Activated T-helper 2 cell treated with anti-CD3 and anti-CD28 coated beads, Interferon-gamma antibody, Interleukin-2, Interleukin-4, amounts not matched to agents 10 μg/mL and 5 μg/mL and 100 μg/mL, durations not matched to agents 14 hours and 24 hours and 36 hours (primary cell): Measurements from ENCODE around the gene STK26. TPM values are rescaled to one million over a fixed set of nuclear protein-coding genes. Genes with fewer than 3 reads are reported as not detected.

ENCODE experiments used
- DNase-seq: peaks from one replicate; pipeline ENCODE4 v3.0.0; 2021; ENCODE audit warnings: low spot score
- H3K27ac Mint-ChIP-seq: one replicate; pipeline ENCODE4 v1.8.0; 2021; ENCODE audit warnings: mixed read lengths
- H3K27me3 Mint-ChIP-seq: one replicate; pipeline ENCODE4 v1.8.0; 2021; ENCODE audit warnings: low read depth, mixed read lengths
- H3K36me3 Mint-ChIP-seq: one replicate; pipeline ENCODE4 v1.8.0; 2021; ENCODE audit warnings: low read depth, mixed read lengths
- H3K4me1 Mint-ChIP-seq: one replicate; pipeline ENCODE4 v1.8.0; 2021; ENCODE audit warnings: low read depth, mixed read lengths
- H3K4me3 Mint-ChIP-seq: one replicate; pipeline ENCODE4 v1.8.0; 2021; ENCODE audit warnings: low read depth, mild to moderate bottlenecking, moderate library complexity, mixed read lengths
- H3K9me3 Mint-ChIP-seq: one replicate; pipeline ENCODE4 v1.8.0; 2021; ENCODE audit warnings: mixed read lengths
- intact Hi-C: fragments of 100-400 bp; cut with micrococcal nuclease; formaldehyde crosslinking; loops from one replicate; pipeline ENCODE4 v1.15.1; 2023
- total RNA-seq: library from RNA; stranded (reverse); gene quantifications from 2 replicates; pipeline ENCODE4 v1.2.3, GENCODE V29; 2022

Gene STK26
- total RNA-seq, 1 donor from 2014 or later = 115 TPM

DNA sequence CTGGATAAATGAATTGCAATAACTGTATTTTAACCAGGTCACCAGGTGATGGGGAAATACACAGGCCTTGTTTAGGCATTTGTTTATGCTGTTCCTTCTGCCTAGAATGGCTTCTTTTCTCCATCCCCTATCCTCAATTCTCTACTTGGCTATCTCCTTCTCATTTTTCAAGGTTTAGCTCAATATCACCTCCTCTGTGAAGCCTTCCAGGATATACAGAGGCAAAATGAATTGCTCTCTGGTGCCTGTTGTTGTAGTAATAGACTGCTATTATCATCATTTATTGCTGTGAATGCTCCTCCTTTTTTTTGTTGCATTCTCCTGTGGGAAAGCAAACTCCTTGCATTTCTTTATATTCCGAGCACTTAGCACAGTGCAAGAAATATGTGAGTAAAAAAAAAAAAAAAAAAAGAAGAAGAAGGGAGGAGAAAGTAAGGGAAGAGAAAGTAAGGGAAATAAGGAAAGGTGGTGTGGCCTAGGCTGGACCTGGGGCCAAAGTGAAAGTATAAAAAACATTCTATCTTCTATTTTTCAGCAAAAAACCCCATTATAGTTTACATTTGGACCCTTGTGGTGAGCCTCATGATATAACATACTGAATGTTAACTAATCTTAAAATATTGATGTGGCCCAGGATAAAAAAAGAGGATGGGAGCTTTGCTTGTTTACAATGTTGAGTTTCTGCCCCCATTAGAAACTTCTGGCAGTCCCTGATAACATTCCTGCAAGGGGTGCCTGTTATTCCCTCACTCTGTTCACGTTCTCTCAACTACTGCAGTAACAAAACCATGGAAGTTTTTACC lies 6.3 kb upstream of the STK26 start:
- DNase-seq = no peak
- intact Hi-C loops = loop anchor here (2.0 to 5.0 kb wide), 2 partner anchors 72 to 120 kb away; no protein-coding TSS in a partner anchor
- Mint-ChIP-seq H3K4me1 (peaks cover 37% of the 10 kb centered on the region), H3K4me3 (no peak overlapping the region), H3K9me3 (no peaks in the 10 kb centered on the region), H3K27me3 (no peaks in the 10 kb centered on the region), H3K27ac (peak overlapping the region; percentile 73), H3K36me3 (no peaks in the 10 kb centered on the region)

DNA sequence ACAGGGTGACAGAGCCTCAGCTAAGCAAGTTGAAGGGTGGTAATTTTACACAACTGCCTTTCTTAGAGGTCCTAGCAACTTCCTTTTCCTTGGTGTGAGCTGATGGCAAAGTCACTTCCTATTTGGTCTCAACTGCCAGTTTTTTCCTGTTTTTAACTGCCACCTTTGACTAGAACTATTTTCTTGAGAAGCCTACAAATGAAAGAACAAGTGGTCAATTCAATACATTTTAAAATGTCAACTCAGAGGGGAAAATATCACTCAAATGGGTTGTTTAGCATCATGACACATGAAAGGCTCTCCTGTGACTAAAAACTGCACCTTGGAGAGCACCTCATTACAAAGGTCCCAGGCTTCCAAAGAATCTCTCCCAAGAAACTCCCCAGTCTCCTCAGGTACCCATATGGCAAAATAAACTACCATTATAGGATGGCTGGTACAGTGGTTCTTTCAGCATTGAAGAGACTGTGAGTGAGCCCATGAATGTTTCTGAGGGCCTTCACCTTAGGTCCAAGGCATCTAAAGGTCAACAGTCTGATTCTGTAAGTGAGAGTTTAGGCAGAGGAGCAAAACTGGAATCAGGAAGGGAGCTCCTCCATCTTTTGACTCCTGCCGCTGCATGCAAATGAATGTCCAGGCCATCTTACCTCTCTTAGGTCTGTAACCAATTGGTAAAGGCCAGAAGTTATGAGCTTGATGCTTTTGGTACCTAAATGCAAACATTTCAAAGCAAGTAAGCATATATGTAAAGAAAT lies 5.5 kb upstream of the STK26 start:
- no peak for DNase-seq
- Mint-ChIP-seq H3K9me3 (no peaks in the 10 kb centered on the region), H3K27ac (peak overlapping the region; percentile 73), H3K27me3 (no peaks in the 10 kb centered on the region), H3K36me3 (no peaks in the 10 kb centered on the region), H3K4me3 (no peak overlapping the region), H3K4me1 (peaks cover 37% of the 10 kb centered on the region)
- intact Hi-C loops = loop anchor here (2.0 to 5.0 kb wide), 2 partner anchors 73 to 120 kb away; no protein-coding TSS in a partner anchor

- no peaks in the 10 kb centered on the region for H3K27me3 Mint-ChIP-seq
- peak overlapping the region; percentile 91 for H3K4me3 Mint-ChIP-seq
- no peak for DNase-seq
- peaks cover 25% of the 10 kb centered on the region for H3K36me3 Mint-ChIP-seq
- H3K9me3 Mint-ChIP-seq = no peaks in the 10 kb centered on the region
- H3K4me1 Mint-ChIP-seq = peaks cover 22% of the 10 kb centered on the region
- intact Hi-C loops = loop anchor here (2.0 to 5.0 kb wide), 2 partner anchors 35 to 192 kb away; no protein-coding TSS in a partner anchor
- H3K27ac Mint-ChIP-seq = peak overlapping the region; percentile 94
These were observed 720 bp upstream of the STK26 start for GRCh38 chrX:132022198-132022966.

GRCh38 chrX:132023896-132024386 lies 839 bp downstream of the STK26 start:
- H3K4me3 Mint-ChIP-seq = peak overlapping the region; percentile 91
- H3K36me3 Mint-ChIP-seq = peaks cover 38% of the 10 kb centered on the region
- intact Hi-C loops = loop anchor here (1.0 to 5.0 kb wide), 5 partner anchors 33 to 194 kb away; no protein-coding TSS in a partner anchor
- H3K27ac Mint-ChIP-seq = peak overlapping the region; percentile 94
- peak; percentile 42 for DNase-seq
- no peaks in the 10 kb centered on the region for H3K27me3 Mint-ChIP-seq
- H3K9me3 Mint-ChIP-seq = no peaks in the 10 kb centered on the region
- peaks cover 29% of the 10 kb centered on the region for H3K4me1 Mint-ChIP-seq

GRCh38 chrX:132025041-132025440 lies 1.9 kb downstream of the STK26 start:
- DNase-seq = no peak
- intact Hi-C loops = loop anchor here (2.0 kb wide), 1 partner anchor 80 kb away; no protein-coding TSS in a partner anchor
- Mint-ChIP-seq H3K27me3 (no peaks in the 10 kb centered on the region), H3K36me3 (peaks cover 44% of the 10 kb centered on the region), H3K4me1 (peaks cover 37% of the 10 kb centered on the region), H3K9me3 (no peaks in the 10 kb centered on the region), H3K4me3 (peak overlapping the region; percentile 91), H3K27ac (peak overlapping the region; percentile 80)

- Mint-ChIP-seq H3K27ac (peak overlapping the region; percentile 53), H3K4me1 (peaks cover 54% of the 10 kb centered on the region), H3K36me3 (peaks cover 57% of the 10 kb centered on the region), H3K4me3 (no peak overlapping the region), H3K27me3 (no peaks in the 10 kb centered on the region), H3K9me3 (no peaks in the 10 kb centered on the region)
- intact Hi-C loops = no loop called here
- DNase-seq = no peak
These were observed 7.2 kb downstream of the STK26 start for GRCh38 chrX:132030264-132030663.

- H3K36me3 Mint-ChIP-seq = peaks cover 51% of the 10 kb centered on the region
- H3K4me3 Mint-ChIP-seq = peak overlapping the region; percentile 33
These were observed 8.8 kb downstream of the STK26 start for GRCh38 chrX:132031867-132032266.

DNA sequence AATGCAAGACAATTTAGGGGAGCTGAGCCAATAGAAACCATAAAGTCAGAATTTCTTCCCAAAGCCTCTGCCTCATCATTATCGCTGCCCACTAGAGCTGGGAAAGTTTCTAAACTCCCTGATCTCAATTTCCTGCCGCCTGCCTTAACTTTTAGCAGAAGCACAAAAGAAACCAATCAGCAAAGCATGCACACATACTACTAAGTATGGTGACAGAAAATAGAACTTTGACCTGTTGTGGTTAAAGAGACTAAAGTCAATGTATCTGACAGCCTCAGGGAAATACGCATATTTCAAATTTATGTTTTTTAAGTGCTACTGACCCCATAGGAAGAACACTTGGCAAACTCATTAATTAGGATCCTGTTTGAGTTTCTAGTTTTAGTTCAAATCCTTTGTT lies 10.1 kb downstream of the STK26 start:
- H3K4me3 Mint-ChIP-seq = no peak overlapping the region
- no peak overlapping the region for H3K27ac Mint-ChIP-seq
- H3K27me3 Mint-ChIP-seq = no peaks in the 10 kb centered on the region
- DNase-seq = no peak
- H3K9me3 Mint-ChIP-seq = no peaks in the 10 kb centered on the region
- H3K36me3 Mint-ChIP-seq = peaks cover 46% of the 10 kb centered on the region
- intact Hi-C loops = no loop called here
- H3K4me1 Mint-ChIP-seq = peaks cover 59% of the 10 kb centered on the region

More at GRCh38 chrX:132031867-132032266, 8.8 kb downstream of the STK26 start:
- H3K4me1 Mint-ChIP-seq = peaks cover 57% of the 10 kb centered on the region
- H3K9me3 Mint-ChIP-seq = no peaks in the 10 kb centered on the region
- intact Hi-C loops = no loop called here
- no peaks in the 10 kb centered on the region for H3K27me3 Mint-ChIP-seq
- DNase-seq = no peak
- peak overlapping the region; percentile 42 for H3K27ac Mint-ChIP-seq

DNA sequence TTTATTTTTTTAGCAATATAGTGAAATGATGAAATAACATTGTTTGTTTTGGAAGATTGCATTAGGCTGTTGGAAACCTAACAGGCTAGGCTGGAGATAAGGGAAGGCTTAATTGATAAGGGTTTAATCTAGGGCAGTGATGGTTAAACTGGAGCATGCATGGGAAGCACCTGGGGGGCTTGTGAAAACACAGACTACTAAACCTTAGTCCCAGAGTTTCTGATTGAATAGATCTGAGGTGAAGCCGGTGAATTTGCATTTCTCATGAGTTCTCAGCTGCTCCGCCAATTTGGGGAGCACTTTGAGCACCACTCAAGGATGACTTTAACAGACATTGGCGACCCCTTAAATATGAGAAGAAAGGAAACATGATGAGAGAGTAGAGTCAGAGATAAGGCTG lies 11.5 kb downstream of the STK26 start:
- intact Hi-C loops = no loop called here
- H3K27ac Mint-ChIP-seq = no peak overlapping the region
- H3K9me3 Mint-ChIP-seq = no peaks in the 10 kb centered on the region
- no peak overlapping the region for H3K4me3 Mint-ChIP-seq
- H3K4me1 Mint-ChIP-seq = peaks cover 49% of the 10 kb centered on the region
- no peak for DNase-seq
- H3K27me3 Mint-ChIP-seq = no peaks in the 10 kb centered on the region
- peaks cover 35% of the 10 kb centered on the region for H3K36me3 Mint-ChIP-seq

GRCh38 chrX:132037479-132037993 lies 14.4 kb downstream of the STK26 start:
- H3K4me1 Mint-ChIP-seq = peaks cover 50% of the 10 kb centered on the region
- DNase-seq = no peak
- intact Hi-C loops = no loop called here
- H3K27me3 Mint-ChIP-seq = no peaks in the 10 kb centered on the region
- H3K36me3 Mint-ChIP-seq = peaks cover 26% of the 10 kb centered on the region
- H3K9me3 Mint-ChIP-seq = no peaks in the 10 kb centered on the region
- H3K4me3 Mint-ChIP-seq = no peak overlapping the region
- no peak overlapping the region for H3K27ac Mint-ChIP-seq

DNA sequence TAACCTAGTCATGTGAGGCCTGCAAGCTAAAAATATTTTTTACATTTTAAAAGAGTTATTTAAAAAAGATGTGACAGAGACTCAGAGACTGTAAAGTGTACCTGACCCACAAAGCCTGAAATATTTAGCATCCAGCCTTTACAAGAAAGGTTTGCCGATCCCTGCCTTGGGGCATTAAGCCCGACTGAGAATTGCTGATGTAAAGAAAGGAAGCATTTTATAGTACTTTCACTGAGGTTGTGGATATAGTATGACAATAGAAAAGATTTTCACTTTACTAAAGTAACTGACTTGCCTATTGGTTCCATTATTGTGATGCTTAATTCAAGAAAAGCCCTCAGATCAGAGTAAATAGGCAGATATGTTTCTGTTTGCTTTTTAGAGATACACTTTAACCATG lies 17.0 kb downstream of the STK26 start:
- DNase-seq = no peak
- Mint-ChIP-seq H3K27me3 (no peaks in the 10 kb centered on the region), H3K27ac (no peak overlapping the region), H3K9me3 (no peaks in the 10 kb centered on the region), H3K4me3 (no peak overlapping the region), H3K36me3 (peaks cover 21% of the 10 kb centered on the region), H3K4me1 (peaks cover 42% of the 10 kb centered on the region)
- intact Hi-C loops = no loop called here

GRCh38 chrX:132041015-132041414 lies 17.9 kb downstream of the STK26 start:
- Mint-ChIP-seq H3K27me3 (no peaks in the 10 kb centered on the region), H3K4me3 (no peak overlapping the region), H3K27ac (no peak overlapping the region), H3K9me3 (no peaks in the 10 kb centered on the region), H3K36me3 (peaks cover 15% of the 10 kb centered on the region), H3K4me1 (peaks cover 42% of the 10 kb centered on the region)
- intact Hi-C loops = no loop called here
- DNase-seq = no peak
